CD4-positive, alpha-beta T cell (primary cell): ENCODE measurements around the gene HDAC7. TPM values are rescaled to one million over a fixed set of nuclear protein-coding genes. Genes with fewer than 3 reads are reported as not detected.
A peak's percentile ranks its signal among the peaks of the same experiment; 100 is the strongest.

Experiments used
- ATAC-seq: fragments of 200-7000 bp; cut with Tn5 transposase; one replicate; pipeline ENCODE4 v1.10.0; 2022; ENCODE audit warnings: mild to moderate bottlenecking; ENCODE audit not compliant: poor library complexity
- CTCF ChIA-PET: fragments of 350-600 bp; sonication (Branson Sonifier 250); formaldehyde crosslinking; loops from one replicate; lab custom pipeline; 2021; ENCODE audit warnings: antibody characterized with exemption, inconsistent platforms; lab: Charles Lee
- POLR2A ChIA-PET: fragments of 350-600 bp; sonication (Branson Sonifier 250); formaldehyde crosslinking; loops from one replicate; lab custom pipeline; 2021; ENCODE audit warnings: antibody characterized with exemption, inconsistent platforms; lab: Charles Lee
- DNase-seq, 14 experiments: peaks; one replicate each; pipeline ENCODE4 v3.0.0-alpha.2; 2013 to 2020; ENCODE audit warnings: mixed read lengths in 2 of 14
- H3K27ac ChIP-seq, 2 donors: one replicate each; pipeline versions ENCODE4 v1.5.1 to v1.7.0; 2013; ENCODE audit warnings: low read length in 2 of 2, low read depth in 1 of 2, mild to moderate bottlenecking in 1 of 2
- H3K27me3 ChIP-seq, 2 experiments: 1 replicate in 1 of 2; 2 replicates in 1 of 2; pipeline versions ENCODE4 v1.6.1 to v1.7.0; 2013; ENCODE audit warnings: low read length in 2 of 2, control low read depth in 1 of 2, mild to moderate bottlenecking in 1 of 2, moderate library complexity in 1 of 2; ENCODE audit not compliant: insufficient read depth in 2 of 2, control insufficient read depth in 1 of 2
- H3K36me3 ChIP-seq: one replicate; pipeline ENCODE4 v1.6.1; 2013; ENCODE audit warnings: low read length, control low read depth; ENCODE audit not compliant: insufficient read depth
- H3K4me1 ChIP-seq: one replicate; pipeline ENCODE4 v1.6.1; 2013; ENCODE audit warnings: low read length, control low read depth; ENCODE audit not compliant: insufficient read depth
- H3K4me3 ChIP-seq: one replicate; pipeline ENCODE4 v1.5.1; 2013; ENCODE audit warnings: mild to moderate bottlenecking, low read length, moderate library complexity
- H3K9me3 ChIP-seq, 2 experiments: 1 replicate in 1 of 2; 2 replicates in 1 of 2; pipeline versions ENCODE4 v1.6.1 to v1.7.0; 2013; ENCODE audit warnings: low read length in 2 of 2, mild to moderate bottlenecking in 2 of 2, control low read depth in 1 of 2, moderate library complexity in 1 of 2; ENCODE audit not compliant: control insufficient read depth in 1 of 2, insufficient read depth in 1 of 2
- H3K27ac Mint-ChIP-seq: one replicate; pipeline ENCODE4 v1.8.0; 2020; ENCODE audit warnings: mixed read lengths
- H3K27me3 Mint-ChIP-seq: one replicate; pipeline ENCODE4 v1.8.0; 2021; ENCODE audit warnings: mixed read lengths
- H3K36me3 Mint-ChIP-seq: one replicate; pipeline ENCODE4 v1.8.0; 2021; ENCODE audit warnings: low read depth, mixed read lengths
- H3K4me1 Mint-ChIP-seq: one replicate; pipeline ENCODE4 v1.8.0; 2021; ENCODE audit warnings: low read depth, mixed read lengths
- H3K4me3 Mint-ChIP-seq: one replicate; pipeline ENCODE4 v1.8.0; 2020; ENCODE audit warnings: mild to moderate bottlenecking, mixed read lengths
- H3K9me3 Mint-ChIP-seq: one replicate; pipeline ENCODE4 v1.8.0; 2020; ENCODE audit warnings: mixed read lengths
- intact Hi-C, 2 experiments: fragments of 100-400 bp; cut with DNase I in 1 of 2; cut with micrococcal nuclease in 1 of 2; formaldehyde crosslinking; loops; one replicate each; pipeline versions ENCODE4 v1.15.1 to v1.9.0; 2023 to 2025; cut with DNase I, micrococcal nuclease
- polyA plus RNA-seq, 2 donors: library from polyadenylated mRNA; unstranded; fragments of 120-200 nt; gene quantifications; one replicate each; pipeline ENCODE4 v1.2.1, GENCODE V29; 2013
- total RNA-seq, 174 experiments: library from RNA in 2 of 174; stranded (reverse) in 2 of 174; gene quantifications; one replicate each; pipeline ENCODE4 v1.2.3 and lab custom pipeline; 2021 to 2026
- TF ChIP-seq, protein P1 (sequence below): fragments of 200-600 bp; IDR thresholded peaks from one replicate; pipeline ENCODE4 v1.8.0; 2022; ENCODE audit warnings: antibody characterized with exemption, mild to moderate bottlenecking

Gene HDAC7
- total RNA-seq (100 to 1,000 TPM; 116 to 122 TPM), total RNA-seq (lab: John Stamatoyannopoulos, UW) (72.6 to 438 (median 214) reads per million in 172 experiments)
- polyA plus RNA-seq (2013, experiment 1 of 2) = 77.1 TPM
- 98.3 TPM for polyA plus RNA-seq (2013, experiment 2 of 2)

GRCh38 chr12:47819896-47820630, at the start of gene HDAC7:
Gene HDAC7 (minus strand): TSS chr12:47819903. CDS start chr12:47819785, 118 bp downstream.
- Histone ChIP-seq H3K4me3 (peak within 1 kb of the TSS; percentile 89), H3K27ac (peak within 1 kb of the TSS; percentile 84 to 89), H3K9me3 (no peaks in the 10 kb centered on the region), H3K4me1 (peaks cover 81% of the 10 kb centered on the region), H3K36me3 (peaks cover 2% of the 10 kb centered on the region), H3K27me3 (no peaks in the 10 kb centered on the region)
- Mint-ChIP-seq H3K27me3 (no peaks in the 10 kb centered on the region), H3K4me1 (peaks cover 89% of the 10 kb centered on the region), H3K4me3 (peak within 1 kb of the TSS; percentile 98), H3K36me3 (peaks cover 13% of the 10 kb centered on the region), H3K27ac (peak within 1 kb of the TSS; percentile 96), H3K9me3 (no peaks in the 10 kb centered on the region)
- DNase-seq (peak in 13 of 14 experiments; percentile 62 to 90 (median 78)), ATAC-seq (peak; percentile 59)
- TF ChIP-seq, protein P1, sequence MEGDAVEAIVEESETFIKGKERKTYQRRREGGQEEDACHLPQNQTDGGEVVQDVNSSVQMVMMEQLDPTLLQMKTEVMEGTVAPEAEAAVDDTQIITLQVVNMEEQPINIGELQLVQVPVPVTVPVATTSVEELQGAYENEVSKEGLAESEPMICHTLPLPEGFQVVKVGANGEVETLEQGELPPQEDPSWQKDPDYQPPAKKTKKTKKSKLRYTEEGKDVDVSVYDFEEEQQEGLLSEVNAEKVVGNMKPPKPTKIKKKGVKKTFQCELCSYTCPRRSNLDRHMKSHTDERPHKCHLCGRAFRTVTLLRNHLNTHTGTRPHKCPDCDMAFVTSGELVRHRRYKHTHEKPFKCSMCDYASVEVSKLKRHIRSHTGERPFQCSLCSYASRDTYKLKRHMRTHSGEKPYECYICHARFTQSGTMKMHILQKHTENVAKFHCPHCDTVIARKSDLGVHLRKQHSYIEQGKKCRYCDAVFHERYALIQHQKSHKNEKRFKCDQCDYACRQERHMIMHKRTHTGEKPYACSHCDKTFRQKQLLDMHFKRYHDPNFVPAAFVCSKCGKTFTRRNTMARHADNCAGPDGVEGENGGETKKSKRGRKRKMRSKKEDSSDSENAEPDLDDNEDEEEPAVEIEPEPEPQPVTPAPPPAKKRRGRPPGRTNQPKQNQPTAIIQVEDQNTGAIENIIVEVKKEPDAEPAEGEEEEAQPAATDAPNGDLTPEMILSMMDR = no peak
- ChIA-PET CTCF (interaction anchor here (1.0 to 10.5 kb wide), 5 partner anchors 9 to 18 kb away, joined by 3 to 164 read pairs (median 4); no protein-coding TSS in a partner anchor), POLR2A (interaction anchor here (1.3 to 7.3 kb wide), 5 partner anchors 12 to 79 kb away, joined by 3 to 183 read pairs (median 13); no protein-coding TSS in a partner anchor)
- intact Hi-C loops = loop anchor here (2.0 to 10.0 kb wide), 4 partner anchors 13 to 1605 kb away; partner anchors contain the start of gene VDR (in 1 of the 2)

DNA sequence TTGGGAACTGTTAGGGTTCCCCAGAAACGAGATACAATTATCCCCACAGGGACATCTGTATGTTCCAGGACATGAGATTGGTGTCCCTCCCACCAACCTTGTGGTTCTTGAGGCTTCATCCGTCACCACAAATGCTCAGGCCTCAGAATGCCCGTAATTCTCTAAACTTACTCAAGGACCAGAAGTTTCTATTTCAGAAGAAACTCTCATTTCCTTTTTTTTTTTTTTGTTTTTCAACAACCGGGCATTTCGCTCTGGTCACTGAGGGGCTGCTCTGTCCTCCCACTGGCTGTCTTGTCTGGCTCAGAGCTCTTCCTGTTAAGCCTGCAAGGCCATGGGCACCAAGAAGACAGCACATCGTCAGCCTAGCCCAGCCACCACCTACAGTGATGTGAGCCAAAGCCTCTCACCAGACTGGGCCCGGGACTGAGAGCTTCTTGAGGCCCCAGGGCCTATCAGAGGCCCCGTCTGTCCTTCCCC, 48.9 kb upstream of the HDAC7 start:
- ChIA-PET CTCF (no interaction called here), POLR2A (no interaction called here)
- Mint-ChIP-seq H3K36me3 (no peaks in the 10 kb centered on the region), H3K27ac (no peak overlapping the region), H3K4me3 (no peak overlapping the region), H3K9me3 (no peaks in the 10 kb centered on the region), H3K4me1 (no peaks in the 10 kb centered on the region), H3K27me3 (no peaks in the 10 kb centered on the region)
- TF ChIP-seq, protein P1 = no peak
- peak in 1 of 14 experiments; percentile 22 for DNase-seq
- Histone ChIP-seq H3K4me3 (no peak overlapping the region), H3K27ac (no peak overlapping the region), H3K27me3 (no peaks in the 10 kb centered on the region), H3K4me1 (no peaks in the 10 kb centered on the region), H3K9me3 (no peaks in the 10 kb centered on the region), H3K36me3 (no peaks in the 10 kb centered on the region)
- ATAC-seq = no peak
- intact Hi-C loops = no loop called here

- Histone ChIP-seq H3K27ac (no peak overlapping the region), H3K27me3 (no peaks in the 10 kb centered on the region), H3K36me3 (no peaks in the 10 kb centered on the region), H3K4me3 (no peak overlapping the region), H3K9me3 (no peaks in the 10 kb centered on the region), H3K4me1 (no peaks in the 10 kb centered on the region)
- DNase-seq (no peak), ATAC-seq (no peak)
- Mint-ChIP-seq H3K27me3 (no peaks in the 10 kb centered on the region), H3K4me3 (no peak overlapping the region), H3K27ac (no peak overlapping the region), H3K4me1 (no peaks in the 10 kb centered on the region), H3K36me3 (no peaks in the 10 kb centered on the region), H3K9me3 (no peaks in the 10 kb centered on the region)
- TF ChIP-seq, protein P1 = no peak
- CTCF ChIA-PET = no interaction called here
- POLR2A ChIA-PET = interaction anchor here (1.8 kb wide), 1 partner anchor 37 kb away, joined by 5 read pairs; the partner anchor contains the start of gene VDR
- intact Hi-C loops = no loop called here
Observed at GRCh38 chr12:47868041-47868440, 48.3 kb upstream of the HDAC7 start.
